HG03575 (cell line): ENCODE results near the gene EML4.

ENCODE experiments used
- ATAC-seq: cut with Tn5 transposase; IDR thresholded peaks from one replicate; pipeline ENCODE4 v1.9.1; 2021; ENCODE audit not compliant: unreplicated experiment, insufficient number of reproducible peaks, low FRiP score; ENCODE audit errors: extremely low read depth

Gene EML4

GRCh38 chr2:42281416-42282081 is 112.4 kb downstream of the EML4 start:
- no peak for ATAC-seq

GRCh38 chr2:42284019-42284418 is 114.9 kb downstream of the EML4 start:
- no peak for ATAC-seq

- no peak for ATAC-seq
These were observed 117.3 kb downstream of the EML4 start for GRCh38 chr2:42286268-42286946.

- no peak for ATAC-seq
These were observed 119.7 kb downstream of the EML4 start for GRCh38 chr2:42288811-42289210.

GRCh38 chr2:42289222-42289621 is 120.1 kb downstream of the EML4 start:
- ATAC-seq, result no peak

GRCh38 chr2:42290005-42290404 is 120.9 kb downstream of the EML4 start:
- no peak for ATAC-seq

GRCh38 chr2:42293019-42293418 is 123.9 kb downstream of the EML4 start:
- ATAC-seq, result no peak

GRCh38 chr2:42296226-42296625 is 127.1 kb downstream of the EML4 start:
- ATAC-seq, result peak; percentile 45

GRCh38 chr2:42297322-42297936 is 128.3 kb downstream of the EML4 start:
- ATAC-seq, result no peak

GRCh38 chr2:42298132-42298531 is 129.0 kb downstream of the EML4 start:
- ATAC-seq, result no peak

GRCh38 chr2:42298996-42299754 is 130.0 kb downstream of the EML4 start:
- ATAC-seq, result no peak

- ATAC-seq, result no peak
These were observed 131.4 kb downstream of the EML4 start for GRCh38 chr2:42300527-42300926.

- no peak for ATAC-seq
These were observed 134.1 kb downstream of the EML4 start for GRCh38 chr2:42303252-42303651.

GRCh38 chr2:42304059-42304713 is 135.0 kb downstream of the EML4 start:
- ATAC-seq, result no peak

- ATAC-seq, result no peak
These were observed 138.0 kb downstream of the EML4 start for GRCh38 chr2:42307180-42307579.

GRCh38 chr2:42309366-42309765 is 140.2 kb downstream of the EML4 start:
- no peak for ATAC-seq

GRCh38 chr2:42310007-42310515 is 140.9 kb downstream of the EML4 start:
- no peak for ATAC-seq

GRCh38 chr2:42312106-42312505 is 143.0 kb downstream of the EML4 start:
- ATAC-seq, result no peak

GRCh38 chr2:42314892-42315468 is 145.8 kb downstream of the EML4 start:
- no peak for ATAC-seq
